Neural cell (in vitro differentiated cells): Measurements from ENCODE around the gene ACLY. TPM values are rescaled to one million over a fixed set of nuclear protein-coding genes. Genes with fewer than 3 reads are reported as not detected.

ENCODE experiments used
- H2AFZ ChIP-seq: fragments of 200-600, 300-800 bp; sonication (generic), shearing (Covaris generic); 2 replicates; pipeline ENCODE4 v1.6.0; 2014; ENCODE audit warnings: low read depth, mild to moderate bottlenecking, antibody characterized with exemption, low read length, moderate library complexity
- H3F3A ChIP-seq: fragments of 200-600 bp; shearing (Covaris generic); 2 replicates; pipeline ENCODE4 v1.6.1; 2016; ENCODE audit warnings: mild to moderate bottlenecking, moderate library complexity, mixed read lengths, antibody characterized with exemption, low read length; ENCODE audit not compliant: insufficient read depth, poor library complexity, severe bottlenecking
- H3K27ac ChIP-seq: fragments of 200-600, 300-800 bp; sonication (generic), shearing (Covaris generic); 2 replicates; pipeline ENCODE4 v1.5.1; 2014; ENCODE audit warnings: mild to moderate bottlenecking, low read length, moderate library complexity
- H3K27me3 ChIP-seq: fragments of 300-800, 200-600 bp; sonication (generic), shearing (Covaris generic); 2 replicates; pipeline ENCODE4 v1.6.0; 2014; ENCODE audit warnings: mild to moderate bottlenecking, low read depth, low read length, moderate library complexity; ENCODE audit not compliant: insufficient read depth
- H3K36me3 ChIP-seq: fragments of 300-800, 200-600 bp; sonication (generic), shearing (Covaris generic); 2 replicates; pipeline ENCODE4 v1.5.1; 2014; ENCODE audit warnings: mild to moderate bottlenecking, antibody characterized with exemption, low read length, moderate library complexity; ENCODE audit not compliant: insufficient read depth
- H3K4me2 ChIP-seq: fragments of 300-800, 200-600 bp; sonication (generic), shearing (Covaris generic); 2 replicates; pipeline ENCODE4 v1.6.0; 2014; ENCODE audit warnings: mild to moderate bottlenecking, low read length
- H3K4me3 ChIP-seq: fragments of 300-800, 200-600 bp; sonication (generic), shearing (Covaris generic); 2 replicates; pipeline ENCODE4 v1.5.1; 2014; ENCODE audit warnings: mild to moderate bottlenecking, low read length, moderate library complexity
- H3K79me2 ChIP-seq: fragments of 200-600 bp; shearing (Covaris generic); replicated peaks from 2 replicates; pipeline ENCODE4 v1.6.0; 2014; ENCODE audit warnings: mild to moderate bottlenecking, low read length, moderate library complexity; ENCODE audit not compliant: insufficient read depth
- H3K9ac ChIP-seq: fragments of 300-800, 200-600 bp; sonication (generic), shearing (Covaris generic); 2 replicates; pipeline ENCODE4 v1.6.1; 2016; ENCODE audit warnings: mild to moderate bottlenecking, low read length, mixed read lengths
- H3K9me2 ChIP-seq: fragments of 200-600 bp; shearing (Covaris generic); 2 replicates; pipeline ENCODE4 v1.6.1; 2016; ENCODE audit warnings: mild to moderate bottlenecking, low read length, mixed read lengths; ENCODE audit not compliant: insufficient read depth
- H3K9me3 ChIP-seq: fragments of 200-600, 300-800 bp; sonication (generic), shearing (Covaris generic); 2 replicates; pipeline ENCODE4 v1.6.1; 2016; ENCODE audit warnings: mild to moderate bottlenecking, mixed run types, low read length, moderate library complexity, mixed read lengths
- H4K20me1 ChIP-seq: fragments of 200-600 bp; shearing (Covaris generic); 2 replicates; pipeline ENCODE4 v1.6.1; 2016; ENCODE audit warnings: mild to moderate bottlenecking, mixed run types; ENCODE audit not compliant: insufficient read depth
- EP300 ChIP-seq: fragments of 450-650 bp; conservative IDR thresholded peaks from 2 replicates; pipeline ENCODE4 v1.6.1; 2014; ENCODE audit warnings: antibody characterized with exemption, mild to moderate bottlenecking, moderate library complexity; ENCODE audit not compliant: poor library complexity, severe bottlenecking
- EZH2 ChIP-seq: fragments of 200-600, 300-800 bp; shearing (Covaris generic), sonication (generic); IDR thresholded peaks from 2 replicates; pipeline ENCODE4 v1.6.1; 2014; ENCODE audit warnings: antibody characterized with exemption, low read length, borderline replicate concordance, mild to moderate bottlenecking; ENCODE audit not compliant: insufficient read depth, poor library complexity, severe bottlenecking
- MXI1 ChIP-seq: fragments of 450-650 bp; conservative IDR thresholded peaks from 2 replicates; pipeline ENCODE4 v1.6.1; 2014; ENCODE audit warnings: antibody characterized with exemption, mild to moderate bottlenecking; ENCODE audit not compliant: poor library complexity, severe bottlenecking
- POLR2AphosphoS5 ChIP-seq: IDR thresholded peaks from 2 replicates; pipeline ENCODE4 v1.6.1; 2012
- RAD21 ChIP-seq: fragments of 450-650 bp; conservative IDR thresholded peaks from 2 replicates; pipeline ENCODE4 v1.6.1; 2014; ENCODE audit warnings: antibody characterized with exemption, mild to moderate bottlenecking, moderate library complexity
- SMC3 ChIP-seq: fragments of 450-650 bp; conservative IDR thresholded peaks from 2 replicates; pipeline ENCODE4 v1.6.1; 2014; ENCODE audit warnings: antibody characterized with exemption, mild to moderate bottlenecking, moderate library complexity; ENCODE audit not compliant: poor library complexity
- TAF1 ChIP-seq: IDR thresholded peaks from 2 replicates; pipeline ENCODE4 v1.6.1; 2012; ENCODE audit warnings: low read depth
- polyA plus RNA-seq: library from polyadenylated mRNA; depleted of rRNA; stranded (reverse); fragments of >200 nt; gene quantifications from 2 replicates; pipeline ENCODE4 v1.2.3, GENCODE V29; 2014
- small RNA-seq, 3 experiments: library from RNA; depleted of rRNA; stranded (forward); fragments of <200 nt; gene quantifications; one replicate each; pipeline ENCODE3, GENCODE V24; 2012
- TF ChIP-seq, protein P1 (sequence below): fragments of 450-650 bp; IDR thresholded peaks from 2 replicates; pipeline ENCODE4 v1.5.1; 2014; ENCODE audit warnings: antibody characterized with exemption, mild to moderate bottlenecking, moderate library complexity; ENCODE audit not compliant: poor library complexity, severe bottlenecking
- TF ChIP-seq, protein P2 (sequence below): IDR thresholded peaks from 2 replicates; pipeline ENCODE4 v1.6.1; 2012; ENCODE audit warnings: borderline replicate concordance

The ACLY gene
- polyA plus RNA-seq, 1 donor from 2014 or later: 136 TPM

DNA sequence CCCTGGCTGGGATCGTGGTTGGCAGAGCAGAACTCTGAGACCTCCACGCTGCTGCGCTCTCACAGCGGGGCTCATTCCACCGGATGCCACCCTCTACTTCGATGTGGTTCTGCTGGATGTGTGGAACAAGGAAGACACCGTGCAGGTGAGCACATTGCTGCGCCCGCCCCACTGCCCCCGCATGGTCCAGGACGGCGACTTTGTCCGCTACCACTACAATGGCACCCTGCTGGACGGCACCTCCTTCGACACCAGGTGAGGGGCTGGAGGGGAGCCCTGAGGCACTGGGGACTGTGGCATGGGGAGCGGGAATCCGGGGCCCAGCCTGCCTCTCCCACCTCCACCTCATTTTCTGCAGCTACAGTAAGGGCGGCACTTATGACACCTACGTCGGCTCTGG is 100.7 kb downstream of the ACLY start:
- Histone ChIP-seq H3K79me2 (peaks cover 3% of the 10 kb centered on the region), H3K4me3 (no peak overlapping the region), H3F3A (no peaks in the 10 kb centered on the region), H3K27ac (no peak overlapping the region), H3K9me3 (no peaks in the 10 kb centered on the region), H3K9me2 (no peaks in the 10 kb centered on the region), H2AFZ (no peak overlapping the region), H3K4me2 (no peak overlapping the region), H3K36me3 (no peaks in the 10 kb centered on the region), H3K27me3 (no peaks in the 10 kb centered on the region), H3K9ac (no peak overlapping the region), H4K20me1 (no peaks in the 10 kb centered on the region)
- TF ChIP-seq, protein P1, sequence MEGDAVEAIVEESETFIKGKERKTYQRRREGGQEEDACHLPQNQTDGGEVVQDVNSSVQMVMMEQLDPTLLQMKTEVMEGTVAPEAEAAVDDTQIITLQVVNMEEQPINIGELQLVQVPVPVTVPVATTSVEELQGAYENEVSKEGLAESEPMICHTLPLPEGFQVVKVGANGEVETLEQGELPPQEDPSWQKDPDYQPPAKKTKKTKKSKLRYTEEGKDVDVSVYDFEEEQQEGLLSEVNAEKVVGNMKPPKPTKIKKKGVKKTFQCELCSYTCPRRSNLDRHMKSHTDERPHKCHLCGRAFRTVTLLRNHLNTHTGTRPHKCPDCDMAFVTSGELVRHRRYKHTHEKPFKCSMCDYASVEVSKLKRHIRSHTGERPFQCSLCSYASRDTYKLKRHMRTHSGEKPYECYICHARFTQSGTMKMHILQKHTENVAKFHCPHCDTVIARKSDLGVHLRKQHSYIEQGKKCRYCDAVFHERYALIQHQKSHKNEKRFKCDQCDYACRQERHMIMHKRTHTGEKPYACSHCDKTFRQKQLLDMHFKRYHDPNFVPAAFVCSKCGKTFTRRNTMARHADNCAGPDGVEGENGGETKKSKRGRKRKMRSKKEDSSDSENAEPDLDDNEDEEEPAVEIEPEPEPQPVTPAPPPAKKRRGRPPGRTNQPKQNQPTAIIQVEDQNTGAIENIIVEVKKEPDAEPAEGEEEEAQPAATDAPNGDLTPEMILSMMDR: no peak
- TF ChIP-seq EP300 (no peak), MXI1 (no peak), RAD21 (no peak), SMC3 (no peak), EZH2 (no peak), TAF1 (no peak), POLR2AphosphoS5 (no peak)
- TF ChIP-seq, protein P2, sequence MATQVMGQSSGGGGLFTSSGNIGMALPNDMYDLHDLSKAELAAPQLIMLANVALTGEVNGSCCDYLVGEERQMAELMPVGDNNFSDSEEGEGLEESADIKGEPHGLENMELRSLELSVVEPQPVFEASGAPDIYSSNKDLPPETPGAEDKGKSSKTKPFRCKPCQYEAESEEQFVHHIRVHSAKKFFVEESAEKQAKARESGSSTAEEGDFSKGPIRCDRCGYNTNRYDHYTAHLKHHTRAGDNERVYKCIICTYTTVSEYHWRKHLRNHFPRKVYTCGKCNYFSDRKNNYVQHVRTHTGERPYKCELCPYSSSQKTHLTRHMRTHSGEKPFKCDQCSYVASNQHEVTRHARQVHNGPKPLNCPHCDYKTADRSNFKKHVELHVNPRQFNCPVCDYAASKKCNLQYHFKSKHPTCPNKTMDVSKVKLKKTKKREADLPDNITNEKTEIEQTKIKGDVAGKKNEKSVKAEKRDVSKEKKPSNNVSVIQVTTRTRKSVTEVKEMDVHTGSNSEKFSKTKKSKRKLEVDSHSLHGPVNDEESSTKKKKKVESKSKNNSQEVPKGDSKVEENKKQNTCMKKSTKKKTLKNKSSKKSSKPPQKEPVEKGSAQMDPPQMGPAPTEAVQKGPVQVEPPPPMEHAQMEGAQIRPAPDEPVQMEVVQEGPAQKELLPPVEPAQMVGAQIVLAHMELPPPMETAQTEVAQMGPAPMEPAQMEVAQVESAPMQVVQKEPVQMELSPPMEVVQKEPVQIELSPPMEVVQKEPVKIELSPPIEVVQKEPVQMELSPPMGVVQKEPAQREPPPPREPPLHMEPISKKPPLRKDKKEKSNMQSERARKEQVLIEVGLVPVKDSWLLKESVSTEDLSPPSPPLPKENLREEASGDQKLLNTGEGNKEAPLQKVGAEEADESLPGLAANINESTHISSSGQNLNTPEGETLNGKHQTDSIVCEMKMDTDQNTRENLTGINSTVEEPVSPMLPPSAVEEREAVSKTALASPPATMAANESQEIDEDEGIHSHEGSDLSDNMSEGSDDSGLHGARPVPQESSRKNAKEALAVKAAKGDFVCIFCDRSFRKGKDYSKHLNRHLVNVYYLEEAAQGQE: no peak

Small RNA genes lying within 50 kb of the gene (small RNA-seq; reads per million reads assigned to genes)
- gene AC125257.2: 0 reads per million in 3 experiments

Other genes starting within 250 kb of the ACLY start
- 257 and 258 TPM in 2 replicates for gene EIF1, start 230.1 kb downstream of the ACLY start, polyA plus RNA-seq
- gene GAST, start 206.6 kb downstream of the ACLY start, polyA plus RNA-seq: not detected in 2 replicates
- 0.79 and 1.5 TPM in 2 replicates for gene HAP1, start 184.3 kb downstream of the ACLY start, polyA plus RNA-seq
- gene JUP, start 132.2 kb downstream of the ACLY start, polyA plus RNA-seq: 46.1 and 82.2 TPM in 2 replicates
- gene P3H4, start 107.0 kb downstream of the ACLY start, polyA plus RNA-seq: 17.8 and 20.5 TPM in 2 replicates
- 3.5 and 7.6 TPM in 2 replicates for gene FKBP10, start 105.9 kb downstream of the ACLY start, polyA plus RNA-seq
- 272 and 281 TPM in 2 replicates for gene NT5C3B, start 82.7 kb downstream of the ACLY start, polyA plus RNA-seq
- 0.22 TPM in 1 of 2 replicates, not detected in the other for gene KLHL10, start 81.1 kb downstream of the ACLY start, polyA plus RNA-seq
- 30.3 and 31.1 TPM in 2 replicates for gene KLHL11, start 53.5 kb downstream of the ACLY start, polyA plus RNA-seq
- gene ODAD4, start 11.7 kb upstream of the ACLY start, polyA plus RNA-seq: 5.2 and 5.7 TPM in 2 replicates
- 27.7 and 29.6 TPM in 2 replicates for gene CNP, start 47.8 kb upstream of the ACLY start, polyA plus RNA-seq
- 107 and 126 TPM in 2 replicates for gene DNAJC7, start 98.5 kb upstream of the ACLY start, polyA plus RNA-seq
- gene NKIRAS2, start 101.1 kb upstream of the ACLY start, polyA plus RNA-seq: 60.2 and 69.9 TPM in 2 replicates
- gene C17orf113, start 131.7 kb upstream of the ACLY start, polyA plus RNA-seq: 3.0 and 5.2 TPM in 2 replicates
- 0.69 and 2.5 TPM in 2 replicates for gene ZNF385C, start 179.5 kb upstream of the ACLY start, polyA plus RNA-seq
- gene DHX58, start 193.8 kb upstream of the ACLY start, polyA plus RNA-seq: 0.87 and 2.3 TPM in 2 replicates
- 30.5 and 39.9 TPM in 2 replicates for gene KAT2A, start 202.4 kb upstream of the ACLY start, polyA plus RNA-seq
- not detected in 2 replicates for gene HSPB9, start 203.9 kb upstream of the ACLY start, polyA plus RNA-seq
- 95.9 and 97.2 TPM in 2 replicates for gene RAB5C, start 236.0 kb upstream of the ACLY start, polyA plus RNA-seq